ENCODE data around the gene NPIPB8.
"Not testable (repeated sequence)": the region's sequence is repeated elsewhere in the genome, so short reads cannot be mapped to it uniquely, and the experiment has no call there.

The NPIPB8 gene

DNA sequence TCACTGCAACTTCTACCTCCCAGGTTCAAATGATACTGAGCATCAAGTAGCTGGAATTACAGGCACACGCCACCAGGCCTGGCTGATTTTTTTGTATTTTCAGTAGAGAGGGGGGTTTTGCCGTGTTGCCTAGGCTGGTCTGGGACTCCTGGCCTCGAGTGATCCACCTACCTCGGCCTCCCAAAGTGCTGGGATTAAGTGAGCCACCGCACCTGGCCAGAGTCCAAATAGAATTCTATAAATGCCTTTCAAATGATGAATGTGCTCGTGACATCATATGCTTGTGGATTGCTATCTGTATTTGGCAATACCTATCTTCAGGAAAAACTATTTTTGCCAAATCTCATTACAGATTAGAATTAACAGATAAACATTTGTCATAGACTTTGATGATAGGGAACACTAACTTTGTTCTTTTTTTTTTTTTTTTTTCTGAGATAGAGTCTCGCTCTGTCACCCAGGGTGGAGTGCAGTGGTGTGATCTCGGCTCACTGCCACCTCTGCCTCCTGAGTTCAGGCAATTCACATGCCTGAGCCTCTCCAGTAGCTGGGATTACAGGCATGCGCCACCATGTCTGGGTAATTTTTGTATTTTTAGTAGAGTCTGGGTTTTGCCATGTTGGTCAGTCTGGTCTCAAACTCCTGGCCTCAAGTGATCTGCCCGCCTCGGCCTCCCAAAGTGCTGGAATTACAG, 55.5 kb downstream of the NPIPB8 start:
- not testable (repeated sequence) for H3K4me3 ChIP-seq (ENCODE audit: low read depth, low read length); DNase-seq (ENCODE audit: low read depth)

GRCh38 chr16:28699792-28700191, 61.9 kb downstream of the NPIPB8 start:
- not testable (repeated sequence) for DNase-seq (ENCODE audit: low read depth); H3K4me3 ChIP-seq (ENCODE audit: low read depth, low read length)

- not testable (repeated sequence) for DNase-seq (ENCODE audit: low read depth)
These were observed 62.5 kb downstream of the NPIPB8 start for GRCh38 chr16:28700349-28700748.

GRCh38 chr16:28701384-28701783, 63.5 kb downstream of the NPIPB8 start:
- not testable (repeated sequence) for H3K4me3 ChIP-seq (ENCODE audit: low read depth, low read length); DNase-seq (ENCODE audit: low read depth)

More at GRCh38 chr16:28700349-28700748, 62.5 kb downstream of the NPIPB8 start:
- not testable (repeated sequence) for H3K4me3 ChIP-seq (ENCODE audit: low read depth, low read length)

DNA sequence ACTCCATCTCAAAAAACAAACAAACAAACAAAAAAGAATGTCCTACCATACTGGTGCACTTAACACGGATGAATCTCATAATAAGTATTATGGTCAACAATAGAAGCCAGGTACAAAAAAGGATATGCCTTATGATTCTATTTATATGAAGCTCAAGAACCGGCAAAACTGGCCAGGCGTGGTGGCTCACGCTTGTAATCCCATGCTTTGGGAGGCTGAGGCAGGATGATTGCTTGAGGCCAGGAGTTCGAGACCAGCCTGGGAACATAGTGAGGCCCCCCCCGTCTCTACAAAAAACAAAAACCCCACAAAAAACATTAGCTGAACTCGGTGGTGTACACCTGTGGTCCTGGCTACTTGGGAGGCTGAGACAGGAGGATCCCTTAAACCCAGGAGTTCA, 66.4 kb downstream of the NPIPB8 start:
- DNase-seq (ENCODE audit: low read depth); H3K4me3 ChIP-seq (ENCODE audit: low read depth, low read length): not testable (repeated sequence)

Measured in choroid plexus epithelial cell (primary cell).